AG09319 (cell line): ENCODE data around the gene GREB1L.
"Not testable (repeated sequence)": the region's sequence is repeated elsewhere in the genome, so short reads cannot be mapped to it uniquely, and the experiment has no call there.

Experiments
- DNase-seq: peaks from one replicate; pipeline ENCODE4 v3.0.0-alpha.2; 2010; ENCODE audit warnings: low read depth; ENCODE audit errors: extremely low read depth
- CTCF ChIP-seq: IDR thresholded peaks from 2 replicates; pipeline ENCODE4 v1.5.1; 2011; ENCODE audit warnings: low read depth, mild to moderate bottlenecking, inconsistent platforms, low read length, moderate library complexity

The GREB1L gene

DNA sequence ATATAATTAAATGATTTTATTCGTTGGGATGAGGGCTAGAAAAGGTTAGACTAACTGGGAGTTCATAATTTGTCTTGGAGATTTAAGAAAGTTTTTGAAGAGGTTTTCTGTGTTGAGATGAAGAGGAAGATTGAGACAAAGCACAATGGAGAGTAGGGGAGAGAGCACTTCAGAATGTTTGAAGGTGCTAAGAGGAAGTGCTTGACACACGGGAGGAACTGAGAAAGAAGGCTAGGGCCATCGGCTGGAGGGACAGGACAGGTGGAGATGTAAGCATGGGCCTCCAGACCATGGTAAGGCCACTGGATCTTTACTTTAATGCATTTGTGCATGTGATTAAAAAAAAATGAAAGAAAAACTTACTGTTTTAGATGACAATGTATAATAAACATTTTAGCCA, 31.5 kb downstream of the GREB1L start:
- TF ChIP-seq CTCF, result no peak
- DNase-seq, result no peak

- no peak for DNase-seq
- TF ChIP-seq CTCF, result no peak
Observed at GRCh38 chr18:21275645-21276044, 33.6 kb downstream of the GREB1L start.

DNA sequence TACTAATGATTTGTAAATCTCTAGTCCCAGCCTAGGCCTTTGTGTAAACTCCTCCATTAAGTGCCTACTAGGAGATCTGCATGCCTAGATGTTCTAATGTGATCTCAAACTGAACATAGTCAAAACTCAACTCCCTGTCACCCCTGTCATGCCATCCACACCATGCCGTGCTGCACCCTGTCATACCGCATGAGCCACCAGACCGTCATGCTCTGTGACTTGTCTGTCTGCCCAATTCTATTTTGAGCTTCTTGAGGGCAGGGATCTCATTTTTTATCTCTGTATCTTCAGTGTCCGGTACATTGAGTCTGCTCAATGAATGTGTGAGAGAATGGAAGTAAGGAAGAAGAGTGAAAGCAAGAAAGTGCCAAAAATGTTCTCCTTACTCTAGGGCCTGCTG, 35.5 kb downstream of the GREB1L start:
- DNase-seq, result no peak
- no peak for TF ChIP-seq CTCF

DNA sequence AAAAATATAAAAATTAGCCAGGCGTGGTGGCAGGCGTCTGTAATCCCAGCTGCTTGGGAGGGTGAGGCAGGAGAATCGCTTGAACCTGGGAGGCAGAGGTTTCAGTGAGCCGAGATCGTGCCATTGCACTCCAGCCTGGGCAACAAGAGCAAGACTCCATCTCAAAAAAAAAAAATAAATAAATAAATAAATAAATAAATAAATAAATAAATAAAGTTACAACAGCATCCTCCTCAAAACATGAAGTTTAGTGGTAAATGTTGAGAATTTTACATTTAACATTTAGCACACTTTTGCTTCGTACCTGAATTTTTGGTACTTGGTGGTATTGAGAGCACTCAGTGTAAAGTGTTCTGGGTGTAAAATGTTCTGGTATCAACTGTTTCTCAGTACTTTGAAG, 36.2 kb downstream of the GREB1L start:
- DNase-seq, result not testable (repeated sequence)

GRCh38 chr18:21281603-21282002, 39.6 kb downstream of the GREB1L start:
- DNase-seq, result no peak
- TF ChIP-seq CTCF, result no peak

- DNase-seq, result no peak
- no peak for TF ChIP-seq CTCF
Observed at GRCh38 chr18:21284540-21284939, 42.5 kb downstream of the GREB1L start.

DNA sequence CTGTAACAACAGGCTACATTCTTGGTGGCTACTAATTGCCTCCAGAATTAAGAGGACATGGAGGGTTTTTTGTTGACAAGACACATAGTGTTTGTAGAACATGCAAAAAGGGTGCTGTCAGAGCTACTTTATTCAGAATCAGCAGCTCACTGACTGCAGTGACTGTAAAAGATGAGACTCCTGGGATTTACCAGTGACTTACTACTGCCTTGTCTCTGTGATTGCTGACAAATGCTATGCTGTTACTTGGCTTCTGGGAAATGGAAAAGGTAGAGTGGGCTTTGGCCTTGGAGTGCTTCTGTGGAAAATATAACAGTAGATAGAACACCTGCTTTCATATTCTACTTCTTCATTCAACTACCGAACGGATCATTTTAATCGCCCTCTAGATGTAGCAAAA, 47.8 kb downstream of the GREB1L start:
- TF ChIP-seq CTCF, result no peak
- no peak for DNase-seq

DNA sequence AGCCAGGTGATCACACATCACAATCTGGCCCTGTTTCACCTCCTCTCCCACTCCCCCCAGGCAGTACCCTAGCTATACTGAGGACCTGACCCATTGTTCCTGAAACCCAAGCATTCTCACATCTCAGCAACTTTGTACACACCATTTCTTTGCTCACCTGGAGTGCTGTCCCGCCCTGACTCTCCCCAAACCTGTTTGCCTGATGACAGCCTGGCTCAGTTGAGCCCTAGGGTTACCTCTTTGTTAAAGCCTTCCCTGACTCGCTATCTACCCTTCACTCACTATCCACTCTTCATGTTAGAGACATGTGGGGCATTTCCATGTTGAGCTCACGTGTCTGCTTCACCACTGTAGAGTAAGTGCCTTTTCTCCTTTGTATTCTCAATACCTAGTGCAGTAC, 49.1 kb downstream of the GREB1L start:
- no peak for DNase-seq
- no peak for TF ChIP-seq CTCF
